ENCODE measurements around the gene SYT12. TPM values are rescaled to one million over a fixed set of nuclear protein-coding genes. Genes with fewer than 3 reads are reported as not detected.

The SYT12 gene
- total and polyA plus RNA-seq, 9 of the 15 experiments (the other 6 are each of a cell fraction or from before 2014, with no cell fraction given): 0.03 to 0.11 (median 0.03) TPM; not detected in 4

- intact Hi-C loops (cut with micrococcal nuclease): no loop called here
- BruUV-seq (replicated peaks): no TSS peak
- Histone ChIP-seq H2AFZ (ENCODE audit: low read depth, low read length) (no peak overlapping the region), H4K20me1 (replicated peaks; ENCODE audit: control insufficient read depth, insufficient read depth, low read length) (no peaks in the 10 kb centered on the region), H3K9me3 (replicated peaks; ENCODE audit: control insufficient read depth, insufficient read depth, low read depth, low read length) (no peaks in the 10 kb centered on the region), H3K9ac (ENCODE audit: insufficient read depth in 1 of 2, low read depth in 2 of 2, low read length in 2 of 2) (no peak overlapping the region), H3K27ac (ENCODE audit: extremely low read depth, low read depth, low read length) (no peak overlapping the region), H3K4me3 (no peak overlapping the region), H3K9me1 (ENCODE audit: control insufficient read depth, insufficient read depth, low read length) (no peaks in the 10 kb centered on the region), H3K4me1 (replicated peaks in 1 of 2; ENCODE audit: control insufficient read depth in 2 of 2, insufficient read depth in 2 of 2, low read length in 2 of 2) (peaks cover 2 to 9% of the 10 kb centered on the region in 2 experiments; a peak in 4 of 5 replicates), H3K79me2 (ENCODE audit: control insufficient read depth, insufficient read depth, low read length) (no peaks in the 10 kb centered on the region), H3K36me3 (ENCODE audit: control insufficient read depth, insufficient read depth, low read length) (no peaks in the 10 kb centered on the region), H3K27me3 (ENCODE audit: control insufficient read depth in 2 of 2, insufficient read depth in 2 of 2, low read length in 2 of 2) (no peaks in the 10 kb centered on the region), H3K4me2 (ENCODE audit: insufficient read depth, low read length) (no peak overlapping the region)
- ChIA-PET POLR2A (no interaction called here), CTCF (ENCODE audit: low intra/inter-chr PET ratio) (no interaction called here)
- FAIRE-seq (no peak), DNase-seq (ENCODE audit: extremely low read depth in 1 of 4, low spot score in 3 of 4) (no peak), ATAC-seq (no peak)
- in situ Hi-C loops (cut with MboI): loop anchor here (5.0 kb wide), 1 partner anchor 291 kb away; no protein-coding TSS in a partner anchor
- TF ChIP-seq TRIM24 (IDR thresholded peaks at IDR 0.05) (peak; percentile 25 to 40; a peak in 2 of 4 replicates), SRSF3 (IDR thresholded peaks at IDR 0.05; ENCODE audit: insufficient read depth, low read length) (no peak), MYC (IDR thresholded peaks at IDR 0.05; ENCODE audit: low read depth, low read length) (no peak), MYC (CRISPR knock-in tag; IDR thresholded peaks at IDR 0.05; ENCODE audit: borderline replicate concordance, low read depth) (no peak), ZNF165 (CRISPR knock-in tag; IDR thresholded peaks at IDR 0.05; ENCODE audit: borderline replicate concordance) (no peak), CBX3 (IDR thresholded peaks at IDR 0.05; ENCODE audit: borderline replicate concordance in 1 of 2, low read length in 2 of 2) (peak in 1 of 2 experiments; percentile 44; a peak in 1 of 3 replicates), TRIM28 (IDR thresholded peaks at IDR 0.05) (peak; percentile 59; the same call in 1 of the 2 replicates), ZNF316 (IDR thresholded peaks at IDR 0.05) (peak; percentile 81)
- 57% methylated on average over 5 of the region's 5 CpGs for WGBS (ENCODE audit: insufficient coverage, low coverage, missing lambda C conversion rate)
Measured at GRCh38 chr11:66983275-66983924, 39.5 kb upstream of the SYT12 start.

All from K562 (cell line).